ENCODE results near the gene IGLL5.

Gene IGLL5

DNA sequence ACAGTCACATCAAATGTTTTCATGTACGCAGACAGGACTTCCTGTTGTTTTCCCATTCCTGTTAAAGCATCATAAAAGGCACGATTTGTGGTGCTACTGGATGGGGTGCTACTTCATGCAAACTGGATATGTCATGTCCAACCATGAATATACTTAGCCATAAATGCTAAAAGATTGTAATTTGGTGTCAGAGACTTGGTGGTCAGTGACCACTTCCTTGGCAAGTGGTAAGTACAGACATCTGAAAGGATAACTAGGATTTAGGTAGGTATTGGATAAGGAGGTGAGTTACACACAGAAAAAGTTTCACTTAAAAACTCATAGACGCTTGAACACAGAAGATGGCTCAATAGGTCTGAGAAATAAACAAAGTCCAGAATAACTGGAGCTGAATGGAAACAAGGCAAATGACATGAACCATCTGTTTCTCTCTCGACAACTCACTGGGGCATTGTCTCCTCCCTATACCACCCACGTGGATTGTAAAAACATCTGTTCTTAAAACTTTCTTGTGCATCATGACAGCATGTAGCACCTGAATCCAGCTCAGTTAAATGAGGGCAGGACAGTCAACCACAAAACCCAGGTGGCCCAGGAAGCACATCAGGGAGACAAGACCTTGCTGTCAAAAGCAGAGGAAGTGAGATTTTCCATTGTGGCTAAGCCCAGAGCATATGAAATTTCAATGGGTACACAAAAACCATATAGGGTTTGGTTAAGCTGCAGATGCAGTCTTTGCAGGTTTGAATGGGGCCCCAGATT lies 22.1 kb upstream of the IGLL5 start:
- DNase-seq = no peak

DNA sequence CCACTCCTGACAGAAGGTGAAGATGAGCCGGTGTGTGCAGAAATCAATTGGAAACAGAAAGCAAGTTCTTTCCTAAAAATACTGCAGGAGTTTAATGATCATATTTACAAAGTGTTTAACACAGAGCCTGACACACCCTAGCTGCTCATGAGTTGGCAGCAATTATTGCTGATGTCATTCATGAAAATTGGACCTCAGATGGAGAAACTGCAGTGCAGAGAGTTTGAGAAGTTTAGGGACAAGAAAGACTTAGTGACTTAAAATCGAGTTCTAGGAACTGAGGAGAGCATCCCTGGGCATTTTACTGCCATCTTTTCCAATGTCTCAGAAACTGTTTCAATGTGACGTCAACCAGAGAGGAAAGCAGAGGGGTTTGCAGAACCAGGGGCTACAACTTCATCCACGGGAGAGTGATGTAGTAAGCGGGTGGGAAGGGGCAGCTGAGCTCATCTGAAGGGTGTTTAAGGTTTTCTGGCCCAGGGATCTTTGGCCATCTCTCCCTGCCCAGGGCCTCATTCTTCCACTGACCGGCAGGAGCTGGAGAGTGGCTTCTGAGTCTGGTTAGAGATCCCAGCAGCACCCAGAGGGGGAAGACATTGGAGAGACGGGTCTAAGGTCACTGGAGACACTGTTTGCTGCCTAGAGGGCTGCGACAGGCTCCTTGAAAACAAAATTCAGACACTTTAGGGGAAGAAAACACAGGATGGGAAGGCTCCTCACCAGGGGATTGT lies 21.1 kb upstream of the IGLL5 start:
- no peak for DNase-seq

- no peak for DNase-seq
Observed at GRCh38 chr22:22867996-22868715, 19.5 kb upstream of the IGLL5 start.

DNA sequence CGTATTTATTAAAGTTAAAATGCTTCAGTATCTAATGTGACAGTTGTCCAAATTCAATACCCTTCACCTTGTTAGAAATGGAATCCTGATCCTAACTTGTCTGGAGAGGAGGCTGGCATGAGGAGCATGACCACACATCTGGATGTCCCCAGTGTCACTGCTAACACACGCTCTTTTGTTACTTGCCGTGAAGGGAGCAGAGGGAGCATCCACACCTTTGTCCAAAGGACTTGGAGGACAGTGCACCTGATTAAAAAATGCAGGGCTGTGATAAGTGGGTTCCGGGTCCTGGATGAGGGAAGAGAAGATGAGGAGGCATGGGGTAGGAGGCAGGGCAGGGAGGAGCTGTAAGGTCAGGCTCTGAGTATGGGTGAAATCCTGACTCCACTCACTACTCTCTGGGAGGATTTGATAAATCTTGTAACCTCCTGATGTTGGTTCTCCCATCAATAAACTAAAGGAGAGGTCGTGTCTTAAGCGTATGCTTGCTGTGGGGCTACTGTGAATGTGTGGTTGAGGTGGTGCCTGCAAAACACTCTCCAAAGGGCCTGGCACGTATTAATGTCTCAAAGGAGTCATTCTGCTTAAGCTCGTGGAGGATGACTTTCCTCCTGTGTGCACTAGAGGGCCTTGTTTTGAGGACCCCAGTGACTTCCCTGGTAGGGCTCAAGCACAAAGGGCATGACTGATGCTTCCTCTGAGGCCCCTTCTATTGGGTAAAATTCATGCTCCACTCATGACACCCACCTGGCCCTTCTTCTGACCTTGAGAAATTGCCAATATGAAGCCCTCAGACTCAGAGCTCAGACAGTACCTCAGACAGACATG lies 16.8 kb upstream of the IGLL5 start:
- DNase-seq = peak; percentile 29

DNA sequence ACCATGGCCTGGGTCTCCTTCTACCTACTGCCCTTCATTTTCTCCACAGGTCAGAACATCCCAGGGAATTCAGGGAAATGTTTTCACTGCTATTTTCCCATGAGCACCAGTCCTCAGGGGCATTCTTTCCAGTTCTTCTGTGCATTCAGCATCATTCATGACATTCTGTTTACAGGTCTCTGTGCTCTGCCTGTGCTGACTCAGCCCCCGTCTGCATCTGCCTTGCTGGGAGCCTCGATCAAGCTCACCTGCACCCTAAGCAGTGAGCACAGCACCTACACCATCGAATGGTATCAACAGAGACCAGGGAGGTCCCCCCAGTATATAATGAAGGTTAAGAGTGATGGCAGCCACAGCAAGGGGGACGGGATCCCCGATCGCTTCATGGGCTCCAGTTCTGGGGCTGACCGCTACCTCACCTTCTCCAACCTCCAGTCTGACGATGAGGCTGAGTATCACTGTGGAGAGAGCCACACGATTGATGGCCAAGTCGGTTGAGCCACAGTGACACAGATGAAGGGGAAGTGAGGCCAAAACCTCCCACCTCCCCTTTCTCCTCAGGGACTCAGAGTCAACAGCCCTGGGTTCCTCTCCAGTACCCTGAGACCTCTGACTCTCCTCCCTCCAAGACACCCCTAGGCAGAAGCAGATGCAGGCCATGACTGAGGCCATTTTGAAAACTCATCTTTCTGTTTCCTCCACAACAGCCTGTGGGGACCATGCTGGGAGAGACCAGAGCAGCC lies 15.9 kb upstream of the IGLL5 start:
- DNase-seq = no peak

DNA sequence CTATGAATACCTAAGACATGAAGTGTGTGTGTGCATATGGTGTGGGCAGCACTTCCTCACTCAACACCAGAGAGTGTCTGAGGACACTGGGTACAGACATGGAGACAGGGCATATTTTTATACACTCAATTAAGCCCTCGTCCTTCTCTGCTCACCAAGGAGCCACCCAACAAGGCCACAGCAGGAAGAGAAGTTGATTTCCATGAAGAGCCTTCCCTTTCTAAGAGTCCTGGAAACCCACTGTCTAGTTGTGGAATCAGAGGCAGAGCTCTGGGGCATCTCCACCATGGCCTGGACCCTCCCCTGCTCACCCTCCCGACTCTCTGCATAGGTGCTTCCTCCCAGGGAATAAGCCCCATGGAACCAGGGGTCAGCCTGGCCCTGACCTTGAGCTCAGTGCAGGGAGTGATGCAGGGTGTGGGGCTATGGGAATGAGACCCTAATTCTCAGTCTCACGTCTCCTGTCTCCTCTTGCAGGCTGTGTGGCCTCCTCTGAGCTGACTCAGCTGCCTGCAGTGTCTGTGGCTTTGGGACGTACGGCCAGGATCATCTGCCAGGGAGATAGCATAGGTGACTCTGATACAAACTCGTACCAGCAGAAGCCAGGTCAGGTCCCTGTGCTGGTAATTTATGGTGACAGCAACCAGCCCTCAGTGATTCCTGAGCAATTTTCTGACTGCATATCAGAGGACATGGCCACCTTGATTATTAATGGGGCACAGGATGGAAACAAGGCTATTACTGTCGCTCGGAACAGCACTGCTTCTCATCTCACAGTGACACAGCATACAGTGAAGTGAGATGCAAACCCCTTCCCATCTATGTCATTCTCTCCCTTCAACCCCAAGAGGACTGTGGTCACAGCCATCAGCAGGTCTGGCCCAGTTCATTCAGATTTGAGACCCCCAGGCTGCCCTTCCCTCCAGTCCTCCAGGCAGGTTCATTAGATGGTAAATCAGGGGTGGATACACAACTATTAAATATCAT lies 14.6 kb upstream of the IGLL5 start:
- DNase-seq = no peak

GRCh38 chr22:22877523-22878210 lies 9.9 kb upstream of the IGLL5 start:
- DNase-seq = peak; percentile 81

DNA sequence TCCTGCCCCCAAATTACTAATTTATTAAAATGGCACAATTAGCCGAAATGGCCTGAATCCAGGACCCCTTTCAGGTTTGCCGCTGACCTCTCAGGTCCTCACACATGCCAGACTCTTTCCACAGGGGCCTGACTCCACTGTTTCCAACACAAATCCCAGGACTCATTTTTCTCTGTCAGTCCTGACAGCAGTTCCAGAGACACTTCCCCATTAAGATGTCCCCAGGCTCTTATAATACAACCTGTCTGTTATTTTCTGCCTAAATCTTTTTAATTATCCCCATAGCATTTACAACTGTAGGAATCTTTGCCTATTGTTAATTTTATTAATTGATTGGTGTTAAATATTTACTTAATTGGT lies 9.4 kb upstream of the IGLL5 start:
- no peak for DNase-seq

DNA sequence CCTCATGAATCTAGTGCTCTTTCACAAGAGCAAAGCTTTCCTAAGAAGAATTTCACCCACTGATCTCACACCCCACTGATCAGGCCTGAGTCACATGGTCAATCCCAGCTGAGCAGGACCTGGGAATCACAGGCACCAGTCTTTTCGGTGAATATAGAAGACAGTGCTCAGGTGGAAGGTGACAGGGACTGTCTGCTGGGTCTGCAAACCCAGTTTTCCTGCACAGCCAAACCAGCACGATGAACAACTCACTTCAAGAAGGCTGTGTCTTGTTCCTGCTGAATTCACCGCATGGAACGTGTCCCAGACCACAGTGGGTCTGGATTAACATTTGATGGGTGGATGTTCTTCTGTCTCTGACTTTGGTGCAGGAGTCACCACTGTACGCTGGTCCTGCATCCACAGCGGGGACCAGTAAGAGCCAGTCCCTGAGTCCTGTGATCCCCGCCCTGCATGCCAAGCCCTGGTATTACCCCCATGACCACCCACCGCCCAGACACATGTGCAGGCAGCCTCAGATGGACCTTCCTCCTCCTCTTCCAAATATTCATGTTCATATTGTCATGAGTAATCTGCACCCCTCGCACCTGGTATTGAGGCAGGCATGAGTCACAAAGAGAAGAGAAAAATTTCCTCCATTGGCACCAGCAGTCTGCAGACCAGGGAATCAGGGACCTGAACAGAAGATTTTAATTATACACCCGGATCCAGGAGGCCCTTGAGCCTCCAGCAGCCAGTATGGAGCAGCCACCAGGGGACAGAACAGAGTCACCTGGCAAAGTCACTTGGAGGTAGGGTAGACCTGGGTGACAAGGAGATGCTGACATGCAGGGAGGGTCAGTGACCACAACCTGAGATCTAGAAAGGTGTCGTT lies 8.6 kb upstream of the IGLL5 start:
- DNase-seq = no peak

DNA sequence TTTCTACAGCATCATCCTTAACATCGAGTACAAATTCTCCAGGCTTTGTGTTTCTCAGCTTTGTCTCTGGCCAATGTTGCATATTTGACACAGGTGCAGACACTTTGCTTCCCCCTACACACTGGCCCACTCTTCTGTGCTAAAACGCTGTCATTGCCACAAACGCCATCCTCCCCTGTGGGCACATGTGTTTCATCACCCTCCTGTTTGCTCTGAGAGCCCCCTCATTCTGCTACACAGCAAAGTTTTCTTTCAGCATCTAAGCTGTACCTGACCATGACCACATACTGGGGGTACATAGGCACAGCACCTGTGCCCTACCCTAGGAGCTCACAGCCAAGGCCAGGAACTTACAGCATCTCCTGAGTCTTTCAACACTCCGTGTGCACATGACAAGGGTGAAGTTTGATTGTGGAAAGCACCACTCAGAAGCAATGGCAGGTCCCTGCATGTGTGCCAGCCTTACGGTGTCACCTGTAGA lies 7.9 kb upstream of the IGLL5 start:
- DNase-seq = no peak

DNA sequence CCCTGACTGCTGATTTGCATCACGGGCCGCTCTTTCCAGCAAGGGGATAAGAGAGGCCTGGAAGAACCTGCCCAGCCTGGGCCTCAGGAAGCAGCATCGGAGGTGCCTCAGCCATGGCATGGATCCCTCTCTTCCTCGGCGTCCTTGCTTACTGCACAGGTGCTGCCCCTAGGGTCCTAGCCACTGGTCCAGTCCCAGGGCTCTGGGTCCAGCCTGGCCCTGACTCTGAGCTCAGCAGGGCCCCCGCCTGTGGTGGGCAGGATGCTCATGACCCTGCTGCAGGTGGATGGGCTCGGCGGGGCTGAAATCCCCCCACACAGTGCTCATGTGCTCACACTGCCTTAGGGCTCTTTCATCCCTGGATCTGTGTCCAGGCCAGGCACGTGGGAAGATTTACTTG lies 7.0 kb upstream of the IGLL5 start:
- DNase-seq = no peak

GRCh38 chr22:22881116-22882000 lies 6.3 kb upstream of the IGLL5 start:
- DNase-seq = no peak

- peak; percentile 27 for DNase-seq
Observed at GRCh38 chr22:22882033-22882717, 5.4 kb upstream of the IGLL5 start.

- DNase-seq = no peak
Observed at GRCh38 chr22:22883090-22883727, 4.4 kb upstream of the IGLL5 start.

DNA sequence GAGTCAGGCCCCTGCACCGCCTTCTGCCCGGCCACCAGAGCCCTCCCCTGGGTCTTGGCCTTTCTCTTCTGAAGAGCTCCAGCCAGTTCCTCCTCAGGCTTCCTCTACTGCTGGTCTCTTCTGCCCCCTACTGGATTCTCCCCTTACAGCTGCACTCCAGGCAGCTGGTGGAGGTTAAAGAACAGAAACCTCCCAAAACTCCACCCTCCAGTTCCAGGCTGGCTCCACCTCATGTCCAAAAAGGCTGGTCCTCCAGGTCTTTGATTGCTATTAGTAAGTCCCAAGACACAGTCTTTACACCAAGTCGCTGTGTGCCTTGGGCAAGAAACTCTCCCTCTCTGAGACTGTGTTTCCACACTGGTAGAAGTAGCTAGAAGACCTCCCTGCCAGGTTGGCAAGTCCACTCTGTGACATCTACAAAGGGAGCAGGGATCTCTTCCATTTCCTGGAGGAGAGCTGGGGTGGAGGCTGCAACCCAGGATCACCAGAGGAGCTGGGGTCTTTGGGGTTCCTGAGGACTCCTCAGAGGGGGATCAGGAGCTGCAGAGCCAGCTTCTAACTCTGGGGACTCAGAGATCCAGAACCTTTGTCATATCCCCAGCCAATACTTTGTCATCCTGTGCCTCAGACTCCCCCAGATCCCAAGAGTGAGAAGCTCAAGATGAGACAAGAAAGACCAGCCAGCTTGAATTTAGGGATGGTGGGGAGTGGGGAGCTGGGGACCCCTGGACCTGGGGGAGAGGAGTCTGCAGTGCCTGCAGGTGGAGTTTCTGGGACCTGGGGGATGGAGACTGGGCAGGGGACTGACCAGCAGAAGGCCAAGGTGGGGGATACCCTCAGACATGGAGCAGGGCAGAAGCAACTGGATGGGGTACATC lies 3.4 kb upstream of the IGLL5 start:
- DNase-seq = peak; percentile 90

All from hematopoietic multipotent progenitor cell treated with erythropoietin and hydrocortisone succinate and interleukin-3 and kit ligand, for 6 days (in vitro differentiated cells).